SU-DHL-6 (cell line): ENCODE data around the gene CDC42BPA.

Source experiments
- H2AFZ ChIP-seq: fragments of 200-600 bp; sonication (generic); 2 replicates; pipeline ENCODE4 v1.6.1; 2014; ENCODE audit warnings: low read depth, mild to moderate bottlenecking, moderate library complexity, mixed read lengths, antibody characterized with exemption, low read length; ENCODE audit not compliant: severe bottlenecking
- H3F3A ChIP-seq: fragments of 200-600 bp; shearing (Covaris generic); 2 replicates; pipeline ENCODE4 v1.6.0; 2016; ENCODE audit warnings: antibody characterized with exemption, mild to moderate bottlenecking; ENCODE audit not compliant: insufficient read depth
- H3K27ac ChIP-seq: fragments of 200-600 bp; sonication (generic); 2 replicates; pipeline ENCODE4 v1.5.1; 2016; ENCODE audit warnings: low read depth, mild to moderate bottlenecking, low read length, moderate library complexity, mixed read lengths
- H3K27me3 ChIP-seq: fragments of 200-600 bp; sonication (generic), shearing (Covaris generic); 2 replicates; pipeline ENCODE4 v1.6.0; 2014; ENCODE audit warnings: mild to moderate bottlenecking, low read length
- H3K36me3 ChIP-seq: fragments of 200-600 bp; sonication (generic); 2 replicates; pipeline ENCODE4 v1.6.1; 2014; ENCODE audit warnings: mild to moderate bottlenecking, low read length, mixed read lengths
- H3K4me2 ChIP-seq: fragments of 300-600, 200-600 bp; shearing (Covaris generic), sonication (generic); 2 replicates; pipeline ENCODE4 v1.6.0; 2014; ENCODE audit warnings: low read length, low read depth, mild to moderate bottlenecking; ENCODE audit not compliant: poor library complexity, severe bottlenecking
- H3K4me3 ChIP-seq: fragments of 200-600 bp; sonication (generic); 2 replicates; pipeline ENCODE4 v1.5.1; 2014; ENCODE audit warnings: antibody characterized with exemption, low read length, mild to moderate bottlenecking, mixed read lengths; ENCODE audit not compliant: insufficient read depth, poor library complexity, severe bottlenecking
- H3K79me2 ChIP-seq: fragments of 200-600 bp; sonication (generic); 2 replicates; pipeline ENCODE4 v1.6.1; 2014; ENCODE audit warnings: mild to moderate bottlenecking, low read length, moderate library complexity; ENCODE audit not compliant: insufficient read depth
- H3K9ac ChIP-seq: fragments of 200-600 bp; sonication (generic); 2 replicates; pipeline ENCODE4 v1.7.0; 2014; ENCODE audit warnings: mild to moderate bottlenecking, low read length
- H3K9me2 ChIP-seq: fragments of 200-600 bp; sonication (generic); replicated peaks from 2 replicates; pipeline ENCODE4 v1.6.1; 2014; ENCODE audit warnings: low read length; ENCODE audit not compliant: insufficient read depth
- H3K9me3 ChIP-seq: fragments of 200-600 bp; sonication (generic); 2 replicates; pipeline ENCODE4 v1.6.1; 2014; ENCODE audit warnings: low read length, mixed read lengths; ENCODE audit not compliant: insufficient read depth
- H4K20me1 ChIP-seq: fragments of 200-600 bp; sonication (generic); 2 replicates; pipeline ENCODE4 v1.6.1; 2014; ENCODE audit warnings: low read depth, mild to moderate bottlenecking, antibody characterized with exemption, low read length, moderate library complexity, mixed read lengths
- CTCF ChIP-seq: fragments of 200-600 bp; sonication (generic); IDR thresholded peaks from one replicate; pipeline ENCODE4 v1.5.1; 2017; ENCODE audit warnings: antibody characterized with exemption, mild to moderate bottlenecking, low read length, moderate library complexity; ENCODE audit not compliant: insufficient read depth, poor library complexity, severe bottlenecking
- EZH2phosphoT487 ChIP-seq: fragments of 200-600 bp; sonication (generic), shearing (Covaris generic); conservative IDR thresholded peaks from 2 replicates; pipeline ENCODE4 v1.6.1; 2018; ENCODE audit warnings: mild to moderate bottlenecking, antibody characterized with exemption, low read length, moderate library complexity, mixed read lengths

CDC42BPA gene

GRCh38 chr1:226991920-226992319, 326.4 kb downstream of the CDC42BPA start:
- Histone ChIP-seq H3K9me2 (no peaks in the 10 kb centered on the region), H3K9ac (no peak overlapping the region), H3K36me3 (no peaks in the 10 kb centered on the region), H3K27me3 (no peaks in the 10 kb centered on the region), H2AFZ (no peak overlapping the region), H3K27ac (no peak overlapping the region), H3K4me2 (no peak overlapping the region), H3K79me2 (no peaks in the 10 kb centered on the region), H3K9me3 (no peaks in the 10 kb centered on the region), H3K4me3 (no peak overlapping the region), H4K20me1 (no peaks in the 10 kb centered on the region), H3F3A (no peaks in the 10 kb centered on the region)
- no peak for TF ChIP-seq CTCF
- TF ChIP-seq EZH2phosphoT487 = no peak

GRCh38 chr1:226990133-226990716, 328.1 kb downstream of the CDC42BPA start:
- TF ChIP-seq EZH2phosphoT487 (no peak), CTCF (no peak)
- Histone ChIP-seq H3K9me3 (no peaks in the 10 kb centered on the region), H3K4me3 (no peak overlapping the region), H3K27me3 (no peaks in the 10 kb centered on the region), H3K4me2 (no peak overlapping the region), H3K79me2 (no peaks in the 10 kb centered on the region), H3F3A (no peaks in the 10 kb centered on the region), H4K20me1 (no peaks in the 10 kb centered on the region), H3K9me2 (no peaks in the 10 kb centered on the region), H3K36me3 (no peaks in the 10 kb centered on the region), H3K9ac (no peak overlapping the region), H2AFZ (no peak overlapping the region), H3K27ac (no peak overlapping the region)

- H3K4me3 ChIP-seq = no peak overlapping the region
- TF ChIP-seq CTCF = no peak
- TF ChIP-seq EZH2phosphoT487 = no peak
- no peaks in the 10 kb centered on the region for H3K36me3 ChIP-seq
- H3K79me2 ChIP-seq = no peaks in the 10 kb centered on the region
- H3K9me3 ChIP-seq = no peaks in the 10 kb centered on the region
- no peak overlapping the region for H3K27ac ChIP-seq
- no peaks in the 10 kb centered on the region for H4K20me1 ChIP-seq
- H3K4me2 ChIP-seq = no peak overlapping the region
- no peaks in the 10 kb centered on the region for H3K9me2 ChIP-seq
- no peaks in the 10 kb centered on the region for H3F3A ChIP-seq
- no peak overlapping the region for H3K9ac ChIP-seq
- H3K27me3 ChIP-seq = no peaks in the 10 kb centered on the region
- H2AFZ ChIP-seq = no peak overlapping the region
Observed at GRCh38 chr1:226989085-226989920, 329.0 kb downstream of the CDC42BPA start.
